Stimulated activated naive CD8-positive, alpha-beta T cell treated with anti-CD3 and anti-CD28 coated beads, Interleukin-15, Interleukin-2, amounts not matched to agents 100 U/mL and 50 U/mL, for 24 hours (primary cell): Measurements from ENCODE around the gene FOXO4.

Source experiments
- ATAC-seq: fragments of 150-1000 bp; cut with Tn5 transposase; one replicate; pipeline ENCODE4 v1.10.0; 2021
- DNase-seq: peaks from one replicate; pipeline ENCODE4 v3.0.0; 2021

The FOXO4 gene

DNA sequence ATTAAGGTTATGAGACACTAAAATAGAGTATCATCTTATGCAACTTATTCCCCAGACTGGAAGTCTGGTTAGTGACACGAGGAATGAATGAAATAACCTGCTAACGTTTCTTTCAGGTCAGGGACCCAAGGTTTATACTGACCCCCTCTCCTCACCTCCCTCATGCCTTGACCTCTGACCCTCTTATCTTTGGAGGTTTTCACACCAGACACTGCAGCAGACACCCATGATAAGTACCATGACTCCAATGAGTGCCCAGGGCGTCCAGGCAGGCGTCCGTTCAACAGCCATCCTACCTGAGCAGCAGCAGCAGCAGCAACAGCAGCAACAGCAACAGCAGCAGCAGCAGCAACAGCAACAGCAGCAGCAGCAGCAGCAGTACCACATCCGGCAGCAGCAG, 44.8 kb downstream of the FOXO4 start:
- ATAC-seq = no peak
- DNase-seq = no peak

- DNase-seq (no peak), ATAC-seq (no peak)
Measured at GRCh38 chrX:71143508-71143907, 47.9 kb downstream of the FOXO4 start.

DNA sequence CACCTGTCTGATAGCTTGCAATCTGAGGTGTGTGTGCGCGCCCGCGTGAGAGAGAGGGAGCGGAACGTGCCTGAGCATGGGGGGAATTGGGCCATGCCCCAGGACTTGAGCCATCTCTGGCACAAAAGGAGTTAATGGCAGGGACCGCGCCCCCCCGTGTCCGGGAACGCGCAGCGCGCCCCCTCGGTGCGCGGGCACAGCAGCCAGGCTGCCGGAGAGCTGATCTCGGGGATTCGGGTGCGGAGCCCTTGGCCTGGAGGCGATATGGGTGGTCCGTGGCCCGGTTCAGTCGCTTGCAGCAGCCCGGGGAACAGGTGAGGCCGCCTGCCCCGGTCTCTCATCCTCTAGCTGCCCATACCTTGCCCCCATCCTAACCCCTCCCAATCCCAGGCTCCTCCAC, 49.0 kb downstream of the FOXO4 start, which contains the start of gene NLGN3:
NLGN3 (plus strand) TSS at position 191 of the 400 bp plus-strand sequence. CDS start 2,909 bp downstream, outside the sequence.
- ATAC-seq (no peak), DNase-seq (no peak)

GRCh38 chrX:71147496-71148277, 52.0 kb downstream of the FOXO4 start:
- no peak for DNase-seq
- ATAC-seq = no peak

DNA sequence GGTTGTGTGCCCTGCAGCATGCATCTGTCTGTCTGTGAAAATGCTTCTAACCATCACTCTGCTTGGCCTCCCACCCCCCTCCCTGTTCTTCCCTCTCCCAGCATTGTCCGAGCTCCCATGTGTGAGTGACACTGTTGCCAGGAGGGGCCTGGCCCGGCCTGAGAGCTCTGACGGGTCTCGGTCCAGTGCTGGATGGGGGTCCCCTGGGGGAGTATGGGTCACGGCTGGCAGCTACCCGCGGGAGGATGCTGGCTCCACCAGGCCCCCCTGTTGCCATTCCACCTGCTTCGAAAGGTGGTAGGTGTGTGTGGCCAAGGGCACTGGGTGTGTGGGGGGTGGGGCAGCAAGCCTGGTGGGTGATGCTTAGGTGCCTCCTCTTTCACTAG, 52.6 kb downstream of the FOXO4 start:
- ATAC-seq (no peak), DNase-seq (no peak)

- DNase-seq = no peak
Measured at GRCh38 chrX:71151366-71151765, 55.7 kb downstream of the FOXO4 start.

More at GRCh38 chrX:71151366-71151765, 55.7 kb downstream of the FOXO4 start:
- ATAC-seq = no peak
